NB4 (cell line): ENCODE results near the gene MARCHF5.
"Not testable (repeated sequence)": the region's sequence is repeated elsewhere in the genome, so short reads cannot be mapped to it uniquely, and the experiment has no call there.

Source experiments
- MYC ChIP-seq: IDR thresholded peaks from 2 replicates; pipeline ENCODE4 v1.6.1; 2011; ENCODE audit warnings: low read depth, low read length
- POLR2A ChIP-seq: IDR thresholded peaks from 2 replicates; pipeline ENCODE4 v1.6.1; 2011; ENCODE audit warnings: mild to moderate bottlenecking; ENCODE audit not compliant: insufficient read length; ENCODE audit errors: extremely low read depth
- TF ChIP-seq, protein P1 (sequence below): IDR thresholded peaks from one replicate; pipeline ENCODE4 v1.5.1; 2012; ENCODE audit warnings: low read depth, low read length
- TF ChIP-seq, protein P2 (sequence below): IDR thresholded peaks from 2 replicates; pipeline ENCODE4 v1.6.1; 2011; ENCODE audit warnings: low read depth, low read length

DNA sequence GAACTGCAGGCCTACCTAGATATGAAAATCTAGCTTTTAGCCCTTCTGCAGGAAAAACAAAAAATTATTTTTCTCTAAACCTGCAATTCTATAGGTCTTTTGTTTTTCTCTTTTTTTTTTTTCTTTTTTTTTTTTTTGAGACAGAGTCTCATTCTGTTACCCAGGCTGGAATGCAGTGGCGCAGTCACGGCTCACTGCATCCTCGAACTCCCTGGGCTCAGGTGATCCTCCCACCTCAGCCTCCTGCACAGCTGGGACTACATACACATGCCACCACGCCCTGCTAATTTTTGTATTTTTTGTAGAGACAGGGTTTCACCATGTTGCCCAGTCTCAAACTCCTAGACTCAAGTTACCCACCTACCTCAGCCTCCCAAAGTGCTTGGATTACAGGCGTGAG, 54.6 kb downstream of the MARCHF5 start:
- TF ChIP-seq, protein P1, sequence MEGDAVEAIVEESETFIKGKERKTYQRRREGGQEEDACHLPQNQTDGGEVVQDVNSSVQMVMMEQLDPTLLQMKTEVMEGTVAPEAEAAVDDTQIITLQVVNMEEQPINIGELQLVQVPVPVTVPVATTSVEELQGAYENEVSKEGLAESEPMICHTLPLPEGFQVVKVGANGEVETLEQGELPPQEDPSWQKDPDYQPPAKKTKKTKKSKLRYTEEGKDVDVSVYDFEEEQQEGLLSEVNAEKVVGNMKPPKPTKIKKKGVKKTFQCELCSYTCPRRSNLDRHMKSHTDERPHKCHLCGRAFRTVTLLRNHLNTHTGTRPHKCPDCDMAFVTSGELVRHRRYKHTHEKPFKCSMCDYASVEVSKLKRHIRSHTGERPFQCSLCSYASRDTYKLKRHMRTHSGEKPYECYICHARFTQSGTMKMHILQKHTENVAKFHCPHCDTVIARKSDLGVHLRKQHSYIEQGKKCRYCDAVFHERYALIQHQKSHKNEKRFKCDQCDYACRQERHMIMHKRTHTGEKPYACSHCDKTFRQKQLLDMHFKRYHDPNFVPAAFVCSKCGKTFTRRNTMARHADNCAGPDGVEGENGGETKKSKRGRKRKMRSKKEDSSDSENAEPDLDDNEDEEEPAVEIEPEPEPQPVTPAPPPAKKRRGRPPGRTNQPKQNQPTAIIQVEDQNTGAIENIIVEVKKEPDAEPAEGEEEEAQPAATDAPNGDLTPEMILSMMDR, result not testable (repeated sequence)
- TF ChIP-seq POLR2A, MYC: not testable (repeated sequence)
- TF ChIP-seq, protein P2, sequence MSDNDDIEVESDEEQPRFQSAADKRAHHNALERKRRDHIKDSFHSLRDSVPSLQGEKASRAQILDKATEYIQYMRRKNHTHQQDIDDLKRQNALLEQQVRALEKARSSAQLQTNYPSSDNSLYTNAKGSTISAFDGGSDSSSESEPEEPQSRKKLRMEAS, result not testable (repeated sequence)
